ENCODE results near the gene PRPF31. TPM values are rescaled to one million over a fixed set of nuclear protein-coding genes. Genes with fewer than 3 reads are reported as not detected.

PRPF31 gene
- total RNA-seq, 1 donor: 46.7 TPM

DNA sequence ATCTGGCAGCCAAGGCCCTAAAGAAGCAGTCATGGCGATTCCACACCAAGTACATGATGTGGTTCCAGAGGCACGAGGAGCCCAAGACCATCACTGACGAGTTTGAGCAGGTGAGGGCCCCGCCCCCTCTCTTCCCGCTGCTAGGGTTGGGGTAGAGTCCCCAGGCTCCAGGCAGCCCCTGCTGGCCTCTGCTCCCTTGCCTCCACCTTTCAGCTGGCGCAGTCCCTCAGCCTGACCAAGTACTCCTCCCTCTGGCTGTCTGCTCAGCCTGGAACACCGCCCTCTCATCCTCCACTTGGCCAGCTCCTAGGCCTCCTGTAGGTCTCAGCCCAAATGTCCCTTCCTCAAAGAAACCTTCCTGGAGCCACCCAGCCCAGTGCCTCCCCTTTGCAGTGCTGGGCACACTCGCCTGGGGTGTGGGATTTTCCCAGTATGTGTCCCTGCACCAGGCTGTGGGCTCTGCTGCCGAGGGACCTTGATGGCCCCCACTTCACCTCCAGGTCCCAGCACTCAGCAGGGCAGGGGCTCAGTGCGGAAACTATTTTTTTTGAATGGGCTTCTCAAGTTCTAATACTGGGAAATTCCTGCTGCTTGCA, 38.3 kb downstream of the PRPF31 start:
- TF ChIP-seq, protein P1, sequence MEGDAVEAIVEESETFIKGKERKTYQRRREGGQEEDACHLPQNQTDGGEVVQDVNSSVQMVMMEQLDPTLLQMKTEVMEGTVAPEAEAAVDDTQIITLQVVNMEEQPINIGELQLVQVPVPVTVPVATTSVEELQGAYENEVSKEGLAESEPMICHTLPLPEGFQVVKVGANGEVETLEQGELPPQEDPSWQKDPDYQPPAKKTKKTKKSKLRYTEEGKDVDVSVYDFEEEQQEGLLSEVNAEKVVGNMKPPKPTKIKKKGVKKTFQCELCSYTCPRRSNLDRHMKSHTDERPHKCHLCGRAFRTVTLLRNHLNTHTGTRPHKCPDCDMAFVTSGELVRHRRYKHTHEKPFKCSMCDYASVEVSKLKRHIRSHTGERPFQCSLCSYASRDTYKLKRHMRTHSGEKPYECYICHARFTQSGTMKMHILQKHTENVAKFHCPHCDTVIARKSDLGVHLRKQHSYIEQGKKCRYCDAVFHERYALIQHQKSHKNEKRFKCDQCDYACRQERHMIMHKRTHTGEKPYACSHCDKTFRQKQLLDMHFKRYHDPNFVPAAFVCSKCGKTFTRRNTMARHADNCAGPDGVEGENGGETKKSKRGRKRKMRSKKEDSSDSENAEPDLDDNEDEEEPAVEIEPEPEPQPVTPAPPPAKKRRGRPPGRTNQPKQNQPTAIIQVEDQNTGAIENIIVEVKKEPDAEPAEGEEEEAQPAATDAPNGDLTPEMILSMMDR (IDR thresholded peaks at IDR 0.05; ENCODE audit: extremely low read depth, low read depth, low read length): no peak
- Histone ChIP-seq H3K4me2 (ENCODE audit: insufficient read depth, low read length) (no peak overlapping the region), H3K27me3 (ENCODE audit: insufficient read depth, low read length) (no peaks in the 10 kb centered on the region), H3K27ac (ENCODE audit: low read depth, low read length) (peak overlapping the region; percentile 48), H3K36me3 (ENCODE audit: insufficient read depth, low read length) (peaks cover 87% of the 10 kb centered on the region), H3K9me3 (ENCODE audit: low read depth, low read length) (no peaks in the 10 kb centered on the region), H3K79me2 (ENCODE audit: insufficient read depth, low read length) (peaks cover 10% of the 10 kb centered on the region), H3K4me3 (ENCODE audit: insufficient read depth, low read length) (no peak overlapping the region), H4K20me1 (ENCODE audit: insufficient read depth, low read length) (peaks cover 19% of the 10 kb centered on the region), H3K4me1 (ENCODE audit: insufficient read depth, low read length) (peaks cover 28% of the 10 kb centered on the region), H2AFZ (ENCODE audit: low read length) (no peak overlapping the region)
- DNase-seq (ENCODE audit: insufficient read length, low spot score, missing footprints): no peak

DNA sequence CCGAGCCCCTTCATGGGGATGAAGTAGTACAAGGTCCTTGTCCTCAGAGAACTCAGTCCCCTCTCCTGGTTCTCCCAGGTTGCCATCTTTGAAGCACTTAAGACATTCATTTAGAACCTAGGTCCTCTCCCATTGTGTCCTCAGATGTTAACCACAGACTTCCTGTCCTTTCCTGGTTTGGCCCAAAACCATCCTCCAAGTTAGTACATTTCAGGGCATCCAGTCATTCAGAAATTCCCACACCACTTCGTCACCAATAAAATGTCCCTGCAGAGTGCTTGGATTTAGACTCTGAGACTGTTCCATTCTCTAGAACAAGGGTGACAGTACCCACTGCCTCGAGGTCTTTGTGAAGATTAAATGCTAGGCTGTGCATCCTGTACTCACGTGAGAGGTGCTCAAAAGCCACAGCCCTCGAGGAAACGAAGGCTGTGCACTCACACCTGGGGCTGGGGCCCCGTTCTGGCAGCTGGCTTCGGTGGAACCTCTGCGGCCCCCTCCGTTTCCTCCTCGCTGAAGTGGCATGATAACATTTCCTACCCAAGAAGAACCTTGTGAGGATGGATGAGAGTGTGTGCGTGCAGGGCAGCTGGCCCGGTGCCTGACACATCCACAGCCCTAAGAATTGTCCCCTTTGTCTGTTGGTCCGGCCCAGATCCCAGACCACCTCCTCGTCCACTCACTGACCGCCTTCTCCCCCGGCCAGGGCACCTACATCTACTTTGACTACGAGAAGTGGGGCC, 39.2 kb downstream of the PRPF31 start:
- Histone ChIP-seq H3K4me1 (ENCODE audit: insufficient read depth, low read length) (peaks cover 32% of the 10 kb centered on the region), H3K36me3 (ENCODE audit: insufficient read depth, low read length) (peaks cover 77% of the 10 kb centered on the region), H3K9me3 (ENCODE audit: low read depth, low read length) (no peaks in the 10 kb centered on the region), H2AFZ (ENCODE audit: low read length) (no peak overlapping the region), H4K20me1 (ENCODE audit: insufficient read depth, low read length) (peaks cover 19% of the 10 kb centered on the region), H3K4me3 (ENCODE audit: insufficient read depth, low read length) (no peak overlapping the region), H3K27me3 (ENCODE audit: insufficient read depth, low read length) (no peaks in the 10 kb centered on the region), H3K4me2 (ENCODE audit: insufficient read depth, low read length) (peak overlapping the region; percentile 6), H3K27ac (ENCODE audit: low read depth, low read length) (peak overlapping the region; percentile 32), H3K79me2 (ENCODE audit: insufficient read depth, low read length) (peaks cover 13% of the 10 kb centered on the region)
- DNase-seq (ENCODE audit: insufficient read length, low spot score, missing footprints): peak; percentile 95
- TF ChIP-seq, protein P1 (IDR thresholded peaks at IDR 0.05; ENCODE audit: extremely low read depth, low read depth, low read length): no peak

DNA sequence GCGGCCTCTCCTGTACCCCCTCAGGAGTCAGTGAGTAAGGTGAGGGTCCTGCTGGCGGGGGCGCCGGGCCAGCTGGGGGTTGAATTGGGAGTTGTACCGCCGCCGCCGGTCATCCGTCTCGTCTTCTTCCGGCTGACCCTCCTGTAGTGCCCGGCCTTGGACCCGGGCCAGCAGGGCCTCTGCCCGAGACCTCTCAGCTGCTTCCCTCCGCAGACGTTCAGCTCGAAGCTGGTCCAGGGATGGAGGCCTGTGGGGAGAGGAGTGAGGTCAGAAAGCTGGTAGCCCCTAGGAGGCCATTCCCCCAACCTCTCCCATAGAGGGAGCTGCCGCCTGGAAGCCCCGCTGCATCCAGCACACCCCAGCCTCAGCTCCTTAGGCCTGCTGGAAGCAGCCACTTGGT, 40.1 kb downstream of the PRPF31 start:
- Histone ChIP-seq H4K20me1 (ENCODE audit: insufficient read depth, low read length) (peaks cover 19% of the 10 kb centered on the region), H3K79me2 (ENCODE audit: insufficient read depth, low read length) (peaks cover 13% of the 10 kb centered on the region), H3K9me3 (ENCODE audit: low read depth, low read length) (no peaks in the 10 kb centered on the region), H3K36me3 (ENCODE audit: insufficient read depth, low read length) (peaks cover 68% of the 10 kb centered on the region), H3K4me1 (ENCODE audit: insufficient read depth, low read length) (peaks cover 39% of the 10 kb centered on the region), H3K27me3 (ENCODE audit: insufficient read depth, low read length) (no peaks in the 10 kb centered on the region), H3K4me3 (ENCODE audit: insufficient read depth, low read length) (no peak overlapping the region), H2AFZ (ENCODE audit: low read length) (no peak overlapping the region), H3K4me2 (ENCODE audit: insufficient read depth, low read length) (no peak overlapping the region), H3K27ac (ENCODE audit: low read depth, low read length) (no peak overlapping the region)
- TF ChIP-seq, protein P1 (IDR thresholded peaks at IDR 0.05; ENCODE audit: extremely low read depth, low read depth, low read length): no peak
- DNase-seq (ENCODE audit: insufficient read length, low spot score, missing footprints): no peak

DNA sequence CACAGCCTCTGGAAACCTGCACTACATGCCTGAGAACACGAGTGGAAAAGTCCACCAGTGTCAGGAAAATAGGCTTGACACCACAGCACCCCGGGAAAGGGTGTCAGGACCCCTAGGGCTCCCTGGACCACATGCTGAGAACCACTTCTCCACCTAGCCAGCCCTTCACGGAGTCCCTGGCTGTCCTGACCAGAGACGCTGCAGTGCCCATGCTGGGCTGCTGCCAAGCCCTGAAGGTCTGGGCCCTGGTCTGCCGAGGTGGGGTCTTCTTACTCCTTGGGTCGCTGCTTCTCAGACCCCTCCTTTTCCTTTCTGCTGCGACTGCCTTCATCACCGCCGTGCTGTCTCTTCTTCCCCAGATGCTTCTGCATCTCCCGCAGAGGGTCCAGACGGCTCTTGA, 40.9 kb downstream of the PRPF31 start:
- peaks cover 16% of the 10 kb centered on the region for H4K20me1 ChIP-seq (ENCODE audit: insufficient read depth, low read length)

More for the DNA sequence above, 40.9 kb downstream of the PRPF31 start:
- Histone ChIP-seq H3K4me3 (ENCODE audit: insufficient read depth, low read length) (no peak overlapping the region), H3K27me3 (ENCODE audit: insufficient read depth, low read length) (no peaks in the 10 kb centered on the region), H3K9me3 (ENCODE audit: low read depth, low read length) (no peaks in the 10 kb centered on the region), H3K79me2 (ENCODE audit: insufficient read depth, low read length) (peaks cover 13% of the 10 kb centered on the region), H3K4me1 (ENCODE audit: insufficient read depth, low read length) (peaks cover 43% of the 10 kb centered on the region), H2AFZ (ENCODE audit: low read length) (no peak overlapping the region), H3K27ac (ENCODE audit: low read depth, low read length) (no peak overlapping the region), H3K36me3 (ENCODE audit: insufficient read depth, low read length) (peaks cover 64% of the 10 kb centered on the region), H3K4me2 (ENCODE audit: insufficient read depth, low read length) (no peak overlapping the region)
- DNase-seq (ENCODE audit: insufficient read length, low spot score, missing footprints): no peak
- TF ChIP-seq, protein P1 (IDR thresholded peaks at IDR 0.05; ENCODE audit: extremely low read depth, low read depth, low read length): no peak
